Stimulated activated naive B cell treated with anti-CD40 and anti-IgM and Interleukin-4, amounts not matched to agents 10 μg/mL and 1 μg/mL and 100 μg/mL, for 72 hours (primary cell): ENCODE results near the gene ATF7IP.
"Not testable (repeated sequence)": the region's sequence is repeated elsewhere in the genome, so short reads cannot be mapped to it uniquely, and the experiment has no call there.

ENCODE experiments used
- ATAC-seq, 2 donors: fragments of 150-1000 bp; cut with Tn5 transposase; replicated peaks; 2 replicates each; pipeline ENCODE4 v1.10.0; 2021; ENCODE audit warnings: moderate library complexity in 1 of 2
- DNase-seq: peaks from one replicate; pipeline ENCODE4 v3.0.0; 2021
- H3K27ac Mint-ChIP-seq: one replicate; pipeline ENCODE4 v1.8.0; 2022; ENCODE audit warnings: mild to moderate bottlenecking, mixed read lengths
- H3K27me3 Mint-ChIP-seq, 2 donors: one replicate each; pipeline ENCODE4 v1.8.0; 2022; ENCODE audit warnings: mixed read lengths in 2 of 2
- H3K36me3 Mint-ChIP-seq, 2 donors: one replicate each; pipeline ENCODE4 v1.8.0; 2022; ENCODE audit warnings: mixed read lengths in 2 of 2, mild to moderate bottlenecking in 1 of 2
- H3K4me1 Mint-ChIP-seq, 2 donors: one replicate each; pipeline ENCODE4 v1.8.0; 2022; ENCODE audit warnings: mixed read lengths in 2 of 2, mild to moderate bottlenecking in 1 of 2
- H3K4me3 Mint-ChIP-seq, 2 donors: one replicate each; pipeline ENCODE4 v1.8.0; 2022; ENCODE audit warnings: mild to moderate bottlenecking in 2 of 2, mixed read lengths in 2 of 2, moderate library complexity in 1 of 2
- H3K9me3 Mint-ChIP-seq, 2 donors: one replicate each; pipeline ENCODE4 v1.8.0; 2022; ENCODE audit warnings: mixed read lengths in 2 of 2, mild to moderate bottlenecking in 1 of 2

The ATF7IP gene

DNA sequence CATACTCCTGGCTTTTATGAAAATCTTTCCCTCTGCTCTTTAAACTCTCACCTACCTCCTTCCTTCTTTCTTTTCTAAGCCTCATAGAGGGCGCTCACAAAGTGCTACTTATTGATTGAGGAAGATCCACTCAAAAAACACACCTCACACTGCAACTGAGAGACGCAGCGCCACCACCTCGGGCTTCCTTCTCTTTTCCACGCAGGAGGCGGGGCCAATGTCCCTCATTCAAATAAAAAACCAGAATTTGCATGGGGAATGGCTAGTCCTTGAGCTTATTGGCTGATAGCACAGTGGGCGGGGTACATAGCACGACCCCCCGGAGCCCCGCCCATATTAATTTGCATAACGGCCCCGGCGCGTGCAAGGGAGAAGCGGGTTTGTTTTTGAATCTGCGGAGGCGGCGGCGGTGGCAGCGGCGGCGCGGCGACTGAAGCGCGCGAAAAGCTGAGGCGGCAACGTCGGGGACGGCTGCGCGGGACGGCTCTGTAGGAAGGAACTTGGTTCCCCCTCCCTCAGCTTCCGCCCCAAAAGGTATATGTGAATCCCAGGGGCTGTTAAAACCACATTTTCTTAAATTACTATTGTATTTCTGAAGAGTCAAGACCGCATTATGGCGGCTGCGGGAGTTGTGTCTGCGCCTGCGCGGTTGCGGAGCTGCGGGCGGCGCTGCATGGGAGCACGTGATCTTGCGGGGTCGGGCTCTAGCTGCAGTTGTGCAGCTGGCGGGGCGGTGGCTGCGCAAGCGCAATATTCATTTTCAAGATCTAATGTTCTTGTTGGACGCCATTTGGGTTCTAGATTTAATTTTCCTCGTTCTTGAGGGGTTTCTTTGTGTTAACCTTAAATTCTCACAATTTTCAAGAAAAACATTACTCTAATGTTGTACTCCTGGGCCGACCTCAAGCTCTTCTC is at the start of gene ATF7IP:
Gene ATF7IP (plus strand): TSS at position 389 of the 915 bp plus-strand sequence. CDS start 58,234 bp downstream, outside the sequence.
- Mint-ChIP-seq H3K27me3 (no peaks in the 10 kb centered on the region), H3K27ac (peak within 1 kb of the TSS; percentile 97), H3K4me3 (peak within 1 kb of the TSS; percentile 81 to 87), H3K4me1 (peaks cover 12 to 33% of the 10 kb centered on the region in 2 donors), H3K36me3 (peaks cover 31 to 49% of the 10 kb centered on the region in 2 donors), H3K9me3 (peaks cover 4 to 9% of the 10 kb centered on the region in 2 donors)
- ATAC-seq = peak; percentile 74 to 82
- DNase-seq = peak; percentile 96

DNA sequence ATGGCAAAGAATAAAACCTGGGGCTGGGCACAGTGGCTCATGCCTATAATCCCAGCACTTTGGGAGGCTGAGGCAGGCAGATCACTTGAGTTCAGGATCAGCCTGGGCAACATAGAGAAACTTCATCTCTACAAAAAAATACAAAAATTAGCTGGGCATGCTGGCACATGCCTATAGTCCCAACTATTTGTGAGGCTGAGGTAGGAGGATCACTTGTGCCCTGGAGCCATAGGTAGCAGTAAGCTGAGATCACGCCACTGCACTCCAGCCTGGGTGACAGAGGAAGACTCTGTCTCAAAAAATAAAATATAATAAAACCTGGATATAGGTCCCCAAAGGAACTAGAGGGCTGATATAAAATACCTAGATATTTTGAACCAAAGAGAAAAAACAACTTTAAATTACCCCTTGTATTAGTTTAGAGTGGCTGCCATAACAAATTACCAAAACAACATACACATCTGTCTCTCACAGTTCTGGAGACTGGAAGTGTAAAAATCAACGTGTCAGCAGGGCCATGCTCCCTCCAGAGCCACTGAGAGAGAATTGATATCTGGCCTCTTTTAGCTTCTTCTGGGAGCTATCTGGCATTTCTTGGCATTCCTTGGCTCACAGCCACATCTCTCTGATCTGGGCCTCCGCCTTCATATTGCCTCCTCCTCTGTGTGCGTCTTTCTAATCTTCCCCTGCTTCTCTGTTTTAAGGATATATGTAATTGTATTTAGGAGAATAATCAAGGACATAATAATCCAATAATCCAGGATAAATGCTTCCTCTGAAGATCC is 47.9 kb upstream of the ATF7IP start:
- no peak overlapping the region for H3K4me3 Mint-ChIP-seq
- H3K9me3 Mint-ChIP-seq = peaks cover 7 to 10% of the 10 kb centered on the region in 2 donors
- peaks cover 13 to 40% of the 10 kb centered on the region in 2 donors for H3K4me1 Mint-ChIP-seq
- no peak for DNase-seq
- peaks cover 16 to 19% of the 10 kb centered on the region in 2 donors for H3K36me3 Mint-ChIP-seq
- ATAC-seq = no peak
- no peaks in the 10 kb centered on the region for H3K27me3 Mint-ChIP-seq
- peak overlapping the region; percentile 11 for H3K27ac Mint-ChIP-seq

- H3K27ac Mint-ChIP-seq, H3K9me3 Mint-ChIP-seq, H3K27me3 Mint-ChIP-seq, DNase-seq, ATAC-seq, H3K36me3 Mint-ChIP-seq, H3K4me3 Mint-ChIP-seq: not testable (repeated sequence)
- H3K4me1 Mint-ChIP-seq = peaks cover 9 to 32% of the 10 kb centered on the region in 2 donors
These were observed 45.6 kb upstream of the ATF7IP start for GRCh38 chr12:14319704-14320427.

- no peak for ATAC-seq
These were observed 43.1 kb upstream of the ATF7IP start for GRCh38 chr12:14322403-14322802.

DNA sequence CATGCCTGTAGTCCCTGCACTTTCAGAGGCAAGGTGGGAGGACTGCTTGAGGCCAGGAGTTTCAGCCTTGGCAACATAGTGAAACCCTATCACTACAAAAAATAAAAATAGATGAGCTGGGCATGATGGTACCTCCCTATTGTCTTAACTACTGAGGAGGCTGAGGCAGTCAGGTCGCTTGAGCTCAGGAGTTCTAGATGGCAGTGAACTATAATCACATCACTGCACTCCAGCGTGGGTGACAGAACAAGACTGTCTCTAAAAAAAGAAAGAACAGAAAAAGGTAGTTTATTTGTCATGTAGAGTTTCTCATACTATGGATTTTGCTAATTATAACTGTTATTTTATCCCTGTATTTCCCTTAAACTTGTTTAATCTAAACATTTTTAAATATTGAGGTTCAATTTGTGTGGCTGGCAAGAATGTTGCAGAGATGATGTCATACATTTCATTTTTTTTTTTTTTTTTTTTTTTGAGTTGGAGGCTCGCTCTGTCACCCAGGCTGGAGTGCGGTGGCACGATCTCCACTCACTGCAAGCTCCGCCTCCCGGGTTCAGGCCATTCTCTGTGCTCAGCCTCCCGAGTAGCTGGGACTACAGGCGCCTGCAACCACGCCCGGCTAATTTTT is 39.7 kb upstream of the ATF7IP start:
- Mint-ChIP-seq H3K27me3 (no peaks in the 10 kb centered on the region), H3K4me3 (no peak overlapping the region), H3K36me3 (peaks cover 0 to 1% of the 10 kb centered on the region in 2 donors), H3K9me3 (peaks cover 0 to 2% of the 10 kb centered on the region in 2 donors), H3K27ac (no peak overlapping the region), H3K4me1 (peaks cover 9 to 36% of the 10 kb centered on the region in 2 donors)
- ATAC-seq = no peak
- DNase-seq = no peak

More at GRCh38 chr12:14322403-14322802, 43.1 kb upstream of the ATF7IP start:
- H3K27ac Mint-ChIP-seq = no peak overlapping the region
- no peak for DNase-seq
- H3K27me3 Mint-ChIP-seq = no peaks in the 10 kb centered on the region
- no peaks in the 10 kb centered on the region for H3K36me3 Mint-ChIP-seq
- H3K9me3 Mint-ChIP-seq = no peaks in the 10 kb centered on the region
- H3K4me3 Mint-ChIP-seq = no peak overlapping the region
- H3K4me1 Mint-ChIP-seq = peaks cover 5 to 23% of the 10 kb centered on the region in 2 donors

GRCh38 chr12:14326699-14327098 is 38.8 kb upstream of the ATF7IP start:
- peaks cover 0 to 6% of the 10 kb centered on the region in 2 donors for H3K9me3 Mint-ChIP-seq
- H3K27me3 Mint-ChIP-seq = no peaks in the 10 kb centered on the region
- no peak overlapping the region for H3K27ac Mint-ChIP-seq
- peaks cover 9 to 33% of the 10 kb centered on the region in 2 donors for H3K4me1 Mint-ChIP-seq
- H3K4me3 Mint-ChIP-seq = no peak overlapping the region
- DNase-seq (no peak), ATAC-seq (no peak)
- peaks cover under 1 to 4% of the 10 kb centered on the region in 2 donors for H3K36me3 Mint-ChIP-seq

DNA sequence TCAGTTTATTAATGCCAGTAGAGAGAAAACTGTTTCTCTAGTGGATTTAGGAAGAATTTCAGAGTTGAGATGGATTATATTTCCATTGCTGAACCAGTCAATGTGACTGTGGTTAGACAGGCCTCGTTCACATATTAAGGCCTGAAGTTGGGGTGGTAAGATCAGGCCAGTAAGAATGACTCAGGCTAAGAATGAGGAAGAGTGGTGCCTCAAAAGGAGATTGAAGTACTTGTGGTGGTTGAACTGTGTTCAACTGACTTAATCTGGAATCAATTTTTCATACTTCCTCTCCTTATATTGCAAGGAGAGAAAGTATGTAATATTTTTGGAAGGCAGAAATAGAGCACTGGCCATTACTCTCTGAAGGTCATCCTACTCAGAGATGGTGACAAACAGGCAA is 37.8 kb upstream of the ATF7IP start:
- peaks cover 7 to 23% of the 10 kb centered on the region in 2 donors for H3K4me1 Mint-ChIP-seq
- peak overlapping the region; percentile 82 for H3K27ac Mint-ChIP-seq
- no peaks in the 10 kb centered on the region for H3K27me3 Mint-ChIP-seq
- peaks cover 0 to 10% of the 10 kb centered on the region in 2 donors for H3K9me3 Mint-ChIP-seq
- H3K4me3 Mint-ChIP-seq = no peak overlapping the region
- DNase-seq (no peak), ATAC-seq (peak; percentile 100)
- peaks cover 10 to 11% of the 10 kb centered on the region in 2 donors for H3K36me3 Mint-ChIP-seq

GRCh38 chr12:14332482-14332881 is 33.0 kb upstream of the ATF7IP start:
- Mint-ChIP-seq H3K36me3 (peaks cover 21 to 26% of the 10 kb centered on the region in 2 donors), H3K9me3 (peaks cover 4 to 24% of the 10 kb centered on the region in 2 donors), H3K4me1 (peaks cover 3 to 19% of the 10 kb centered on the region in 2 donors), H3K27ac (no peak overlapping the region), H3K4me3 (no peak overlapping the region), H3K27me3 (no peaks in the 10 kb centered on the region)
- ATAC-seq (no peak), DNase-seq (no peak)

DNA sequence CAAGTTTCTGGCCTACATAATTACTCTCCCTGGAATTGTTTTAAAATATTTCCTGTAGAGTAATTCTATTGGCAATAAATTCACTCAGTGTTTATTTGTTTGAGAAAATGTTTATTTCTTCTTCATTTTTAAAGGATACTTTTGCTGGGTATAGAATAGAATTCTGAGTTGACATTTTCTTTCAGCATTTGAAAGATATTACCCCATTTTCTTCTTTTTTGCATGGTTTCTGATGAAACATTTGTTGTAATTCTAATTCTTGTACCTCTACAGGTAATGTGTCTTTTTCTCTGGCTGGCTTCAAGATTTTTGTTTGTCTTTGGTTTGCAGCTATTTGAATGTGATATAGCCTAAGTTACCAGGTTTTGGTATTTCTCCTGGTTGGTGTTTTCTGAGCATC is 25.1 kb upstream of the ATF7IP start:
- no peaks in the 10 kb centered on the region for H3K4me1 Mint-ChIP-seq
- no peak overlapping the region for H3K4me3 Mint-ChIP-seq
- no peak for ATAC-seq
- no peaks in the 10 kb centered on the region for H3K27me3 Mint-ChIP-seq
- H3K36me3 Mint-ChIP-seq = peaks cover 17 to 32% of the 10 kb centered on the region in 2 donors
- H3K9me3 Mint-ChIP-seq = peaks cover 28 to 30% of the 10 kb centered on the region in 2 donors
- no peak overlapping the region for H3K27ac Mint-ChIP-seq
- DNase-seq = no peak

- DNase-seq, ATAC-seq, H3K27ac Mint-ChIP-seq, H3K4me3 Mint-ChIP-seq, H3K27me3 Mint-ChIP-seq, H3K4me1 Mint-ChIP-seq: not testable (repeated sequence)
- H3K9me3 Mint-ChIP-seq = peaks cover 26 to 27% of the 10 kb centered on the region in 2 donors
- peaks cover 27% of the 10 kb centered on the region in 2 donors for H3K36me3 Mint-ChIP-seq
These were observed 14.0 kb upstream of the ATF7IP start for GRCh38 chr12:14351524-14351923.

DNA sequence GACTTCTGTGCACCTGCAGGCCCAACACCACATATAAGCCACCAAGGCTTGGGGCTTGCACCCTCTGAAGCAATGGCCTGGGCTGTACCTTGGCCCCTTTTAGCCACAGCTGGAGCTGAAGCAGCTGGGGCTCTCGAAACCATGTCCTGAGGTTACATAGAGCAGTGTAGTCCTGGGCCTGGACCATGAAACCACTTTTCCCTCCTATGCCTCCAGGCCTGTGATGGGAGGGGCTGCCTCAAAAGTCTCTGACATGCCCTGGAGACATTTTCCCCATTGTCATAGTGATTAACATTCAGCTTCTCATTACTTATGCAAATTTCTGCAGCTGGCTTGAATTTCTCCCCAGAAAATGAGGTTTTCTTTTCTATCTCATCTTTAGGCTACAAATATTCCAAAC is 13.4 kb upstream of the ATF7IP start:
- not testable (repeated sequence) for H3K4me3 Mint-ChIP-seq, DNase-seq, H3K27ac Mint-ChIP-seq, H3K4me1 Mint-ChIP-seq, ATAC-seq, H3K27me3 Mint-ChIP-seq
- peaks cover 24 to 27% of the 10 kb centered on the region in 2 donors for H3K9me3 Mint-ChIP-seq
- H3K36me3 Mint-ChIP-seq = peaks cover 25 to 29% of the 10 kb centered on the region in 2 donors

GRCh38 chr12:14354665-14355064 is 10.8 kb upstream of the ATF7IP start:
- not testable (repeated sequence) for H3K27me3 Mint-ChIP-seq, H3K27ac Mint-ChIP-seq, DNase-seq, ATAC-seq, H3K4me3 Mint-ChIP-seq, H3K4me1 Mint-ChIP-seq
- Mint-ChIP-seq H3K9me3 (peaks cover 21 to 24% of the 10 kb centered on the region in 2 donors), H3K36me3 (peaks cover 21 to 32% of the 10 kb centered on the region in 2 donors)

GRCh38 chr12:14356147-14356546 is 9.3 kb upstream of the ATF7IP start:
- no peak overlapping the region for H3K27ac Mint-ChIP-seq

More at GRCh38 chr12:14356147-14356546, 9.3 kb upstream of the ATF7IP start:
- Mint-ChIP-seq H3K27me3 (no peaks in the 10 kb centered on the region), H3K4me1 (peaks cover 2 to 3% of the 10 kb centered on the region in 2 donors), H3K36me3 (peaks cover 12 to 20% of the 10 kb centered on the region in 2 donors), H3K9me3 (peaks cover 11 to 14% of the 10 kb centered on the region in 2 donors), H3K4me3 (no peak overlapping the region)
- no peak for ATAC-seq
- no peak for DNase-seq
